HG03558 (cell line): ENCODE measurements around the gene PDGFD.

Experiments used
- ATAC-seq: cut with Tn5 transposase; IDR thresholded peaks from one replicate; pipeline ENCODE4 v1.9.1; 2021; ENCODE audit warnings: moderate number of reproducible peaks; ENCODE audit not compliant: unreplicated experiment; ENCODE audit errors: extremely low read depth

PDGFD gene

GRCh38 chr11:103898065-103898464, 265.9 kb downstream of the PDGFD start:
- peak; percentile 50 for ATAC-seq

- no peak for ATAC-seq
Measured at GRCh38 chr11:103897160-103897936, 266.6 kb downstream of the PDGFD start.

GRCh38 chr11:103895106-103895505, 268.8 kb downstream of the PDGFD start:
- no peak for ATAC-seq

GRCh38 chr11:103894673-103895072, 269.3 kb downstream of the PDGFD start:
- ATAC-seq: no peak

GRCh38 chr11:103894034-103894433, 269.9 kb downstream of the PDGFD start:
- ATAC-seq: no peak

GRCh38 chr11:103893371-103893770, 270.6 kb downstream of the PDGFD start:
- ATAC-seq: no peak

- ATAC-seq: no peak
Measured at GRCh38 chr11:103892603-103893002, 271.3 kb downstream of the PDGFD start.

GRCh38 chr11:103890654-103891053, 273.3 kb downstream of the PDGFD start:
- no peak for ATAC-seq

GRCh38 chr11:103889679-103890078, 274.3 kb downstream of the PDGFD start:
- ATAC-seq: no peak

- no peak for ATAC-seq
Measured at GRCh38 chr11:103888541-103888951, 275.4 kb downstream of the PDGFD start.

GRCh38 chr11:103887001-103887658, 276.8 kb downstream of the PDGFD start:
- no peak for ATAC-seq

- no peak for ATAC-seq
Measured at GRCh38 chr11:103883856-103884255, 280.1 kb downstream of the PDGFD start.

- ATAC-seq: no peak
Measured at GRCh38 chr11:103883291-103883690, 280.7 kb downstream of the PDGFD start.

- ATAC-seq: no peak
Measured at GRCh38 chr11:103881584-103881983, 282.4 kb downstream of the PDGFD start.

- ATAC-seq: no peak
Measured at GRCh38 chr11:103880968-103881367, 283.0 kb downstream of the PDGFD start.

- ATAC-seq: no peak
Measured at GRCh38 chr11:103878646-103879045, 285.3 kb downstream of the PDGFD start.

GRCh38 chr11:103877221-103877620, 286.7 kb downstream of the PDGFD start:
- no peak for ATAC-seq

GRCh38 chr11:103875855-103876510, 288.0 kb downstream of the PDGFD start:
- ATAC-seq: peak; percentile 83

- ATAC-seq: no peak
Measured at GRCh38 chr11:103872748-103873147, 291.2 kb downstream of the PDGFD start.

GRCh38 chr11:103871923-103872551, 291.9 kb downstream of the PDGFD start:
- ATAC-seq: no peak

- ATAC-seq: no peak
Measured at GRCh38 chr11:103870821-103871309, 293.1 kb downstream of the PDGFD start.
